Measurements from ENCODE around the gene NDUFA7.
A peak's percentile ranks its signal among the peaks of the same experiment; 100 is the strongest.

NDUFA7 gene

DNA sequence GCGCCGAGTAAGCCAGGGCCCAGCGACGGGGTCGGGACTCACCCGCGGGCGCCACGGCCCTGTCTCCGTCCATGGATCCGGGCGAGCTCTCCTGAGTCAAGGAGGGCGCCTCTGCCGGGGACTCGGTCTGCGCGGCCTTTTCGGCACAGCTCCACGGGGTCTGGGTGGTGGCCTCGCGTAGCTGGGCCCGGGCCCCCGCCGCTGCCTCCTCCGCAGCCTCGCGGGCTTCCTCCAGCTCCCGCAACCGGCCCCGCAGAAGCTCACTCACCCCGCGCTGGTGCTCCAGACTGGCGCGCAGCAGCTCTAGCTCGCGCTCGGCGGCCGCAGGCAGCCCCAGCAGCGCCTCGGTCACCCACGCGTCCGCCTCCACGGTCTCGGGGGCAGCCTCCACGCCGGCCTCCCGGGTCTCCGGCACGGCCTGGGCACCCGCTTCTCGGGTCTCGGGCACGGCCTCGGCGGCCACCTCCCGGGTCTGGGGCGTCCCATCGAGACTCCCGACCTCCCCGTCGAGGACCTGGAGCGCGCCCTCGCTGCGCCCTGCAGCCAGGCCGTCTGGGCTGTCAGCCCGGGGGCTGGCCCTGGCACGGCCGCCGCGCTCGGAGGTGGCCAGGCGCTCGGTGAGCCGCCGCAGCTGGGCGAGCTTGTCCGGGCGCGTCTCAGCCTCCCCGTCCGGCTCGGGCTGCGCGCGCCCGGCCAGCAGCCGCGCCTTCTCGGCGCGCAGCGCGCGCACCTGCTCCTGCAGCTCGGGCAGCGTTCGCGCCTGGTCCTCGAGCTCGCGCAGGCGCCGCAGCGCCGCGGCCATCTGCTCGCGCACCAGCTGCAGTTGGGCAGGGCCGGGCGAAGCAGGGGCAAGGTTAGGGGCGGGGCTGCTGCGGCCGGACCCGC is 13.5 kb upstream of the NDUFA7 start:
- peak; percentile 41 to 70 for DNase-seq (ENCODE audit: low spot score in 2 of 2)
- H3K4me3 ChIP-seq = peak overlapping the region; percentile 21
- in situ Hi-C loops (cut with MboI; ENCODE audit: low sequenced_read_pairs) = no loop called here
- no peaks in the 10 kb centered on the region for H3K9me3 ChIP-seq
- no peaks in the 10 kb centered on the region for H3K36me3 ChIP-seq (replicated peaks)
- H3K4me1 ChIP-seq = no peaks in the 10 kb centered on the region
- peaks cover 17% of the 10 kb centered on the region for H3K27me3 ChIP-seq (ENCODE audit: low read depth)

DNA sequence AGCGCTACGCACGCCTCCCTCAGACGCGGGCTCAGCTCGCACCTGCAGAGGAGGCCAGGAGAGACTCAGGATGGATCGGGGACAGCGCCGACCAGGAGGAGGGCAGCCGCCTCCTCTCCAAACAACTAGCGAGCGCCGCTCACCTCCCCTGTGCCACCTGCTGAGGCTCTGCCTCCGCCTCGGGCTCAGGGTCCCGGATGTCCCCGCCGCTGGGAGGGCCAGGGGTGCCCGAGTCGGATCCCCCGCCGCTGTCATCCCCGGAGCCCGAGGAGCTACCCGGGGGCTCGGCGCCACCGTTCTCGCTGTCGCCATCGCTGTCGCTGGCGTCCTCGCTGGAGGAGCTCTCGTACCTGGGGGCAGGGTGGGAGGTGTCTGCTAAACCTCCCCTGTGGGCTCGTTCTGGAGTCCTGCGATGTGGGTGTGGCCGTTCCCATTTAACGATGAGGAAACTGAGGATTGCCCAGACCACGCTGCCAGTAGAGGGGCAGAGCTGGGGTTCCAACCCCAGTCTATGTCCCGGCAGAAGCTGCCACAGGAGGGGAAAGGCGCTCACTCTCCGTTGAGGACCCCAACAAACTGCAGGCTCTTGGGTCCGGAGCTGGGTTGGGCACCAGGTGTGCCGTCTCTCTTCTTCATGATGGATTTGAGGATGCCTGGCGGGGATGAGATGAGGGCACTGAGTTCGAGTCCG is 12.7 kb upstream of the NDUFA7 start:
- no peaks in the 10 kb centered on the region for H3K4me1 ChIP-seq
- H3K9me3 ChIP-seq = no peaks in the 10 kb centered on the region
- peaks cover 17% of the 10 kb centered on the region for H3K27me3 ChIP-seq (ENCODE audit: low read depth)
- DNase-seq (ENCODE audit: low spot score in 2 of 2) = peak in 1 of 2 experiments; percentile 18
- in situ Hi-C loops (cut with MboI; ENCODE audit: low sequenced_read_pairs) = no loop called here
- H3K4me3 ChIP-seq = peak overlapping the region; percentile 21
- no peaks in the 10 kb centered on the region for H3K36me3 ChIP-seq (replicated peaks)

DNA sequence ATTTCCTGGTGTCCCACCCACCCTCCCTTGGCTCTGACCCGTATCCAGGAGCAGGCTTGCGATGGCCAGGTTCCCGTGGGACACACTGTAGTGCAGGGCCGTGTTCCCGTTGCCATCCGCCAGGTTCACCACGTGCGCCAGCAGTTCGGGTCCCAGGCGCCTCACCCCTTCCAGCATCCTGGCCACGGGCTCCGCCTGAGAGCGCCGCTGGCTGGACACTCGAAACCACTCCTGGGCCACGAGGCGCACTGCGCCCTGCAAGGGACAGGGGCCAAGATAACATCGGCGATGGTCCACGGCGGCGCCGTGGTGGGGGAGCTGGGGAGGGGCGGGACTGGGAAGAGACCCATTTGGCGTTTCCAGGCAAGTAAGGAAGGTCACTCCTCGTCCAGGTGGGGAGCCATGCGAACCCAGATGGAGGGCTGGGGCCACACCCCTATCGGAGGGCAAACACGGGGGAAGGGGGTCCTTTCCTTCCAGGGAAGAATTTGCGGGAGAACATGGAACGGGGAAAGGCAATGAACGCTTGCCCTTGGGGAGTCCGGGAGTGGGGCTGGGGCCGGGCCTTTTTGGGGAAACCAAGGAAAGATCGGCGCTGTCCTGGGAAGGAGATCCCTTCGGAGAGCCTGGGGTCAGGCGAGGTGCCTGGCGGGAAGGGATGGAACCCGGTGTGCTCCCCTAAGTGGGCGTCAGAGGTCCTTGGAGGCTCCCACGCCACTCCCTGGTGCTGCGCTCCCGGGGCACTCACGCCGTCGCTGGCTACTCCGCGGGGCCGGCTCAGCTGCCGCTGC is 12.0 kb upstream of the NDUFA7 start:
- no peaks in the 10 kb centered on the region for H3K4me1 ChIP-seq
- no peaks in the 10 kb centered on the region for H3K9me3 ChIP-seq
- DNase-seq (ENCODE audit: low spot score in 2 of 2) = no peak
- H3K27me3 ChIP-seq (ENCODE audit: low read depth) = peaks cover 17% of the 10 kb centered on the region
- no peaks in the 10 kb centered on the region for H3K36me3 ChIP-seq (replicated peaks)
- in situ Hi-C loops (cut with MboI; ENCODE audit: low sequenced_read_pairs) = no loop called here
- H3K4me3 ChIP-seq = no peak overlapping the region; the same call in 1 of the 2 replicates

DNA sequence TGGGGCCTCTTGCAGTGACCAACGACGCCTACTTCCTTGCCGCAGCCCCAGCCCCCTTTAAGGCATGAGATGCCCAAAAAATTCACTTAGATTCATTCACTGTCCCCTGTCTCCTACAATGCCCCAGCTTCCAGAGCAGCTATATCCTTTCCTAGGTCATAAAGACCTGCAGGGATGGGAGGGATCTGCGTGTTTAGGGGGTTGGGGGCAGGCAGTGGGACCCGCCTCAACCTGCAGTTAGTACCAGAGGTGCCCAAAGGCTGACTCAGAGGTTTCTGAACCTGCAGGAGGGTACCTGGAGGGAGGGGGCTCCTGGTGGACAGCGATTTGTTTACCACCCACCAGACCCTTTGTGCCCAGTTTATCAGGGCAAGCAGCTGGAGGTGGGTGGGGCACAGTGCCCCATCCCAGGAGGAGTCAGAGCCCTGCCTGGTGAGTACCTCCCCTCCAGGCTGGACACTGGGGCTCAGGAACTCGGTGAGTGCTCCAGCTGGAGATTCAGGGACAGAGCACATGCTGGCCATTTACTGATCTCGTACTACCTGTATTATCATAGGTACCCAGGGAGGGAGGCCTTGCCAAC is 10.2 kb upstream of the NDUFA7 start:
- Histone ChIP-seq H3K4me3 (no peak overlapping the region), H3K36me3 (replicated peaks) (no peaks in the 10 kb centered on the region), H3K4me1 (no peaks in the 10 kb centered on the region), H3K9me3 (no peaks in the 10 kb centered on the region), H3K27me3 (ENCODE audit: low read depth) (peaks cover 17% of the 10 kb centered on the region)
- in situ Hi-C loops (cut with MboI; ENCODE audit: low sequenced_read_pairs) = no loop called here
- no peak for DNase-seq (ENCODE audit: low spot score in 2 of 2)

DNA sequence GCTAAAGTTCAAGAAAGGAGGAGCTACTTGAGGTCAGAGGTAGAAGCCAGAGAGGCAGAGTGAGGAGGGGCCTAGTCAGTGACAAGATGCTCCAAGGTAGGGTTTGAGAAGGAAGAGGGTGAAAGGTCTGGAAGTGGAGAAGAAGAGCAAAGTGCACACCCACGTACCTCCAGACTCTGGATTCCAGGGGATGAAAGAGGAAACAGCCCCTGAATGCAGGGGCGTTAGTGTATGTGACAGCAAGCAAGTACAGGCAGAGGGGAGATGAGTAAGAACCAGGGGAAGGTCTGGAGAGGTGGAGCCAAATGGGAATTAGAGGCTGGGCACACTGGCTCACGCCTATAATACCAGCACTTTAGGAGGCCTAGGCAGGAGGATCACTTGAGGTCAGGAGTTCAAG is 8.8 kb upstream of the NDUFA7 start:
- in situ Hi-C loops (cut with MboI; ENCODE audit: low sequenced_read_pairs) = no loop called here
- Histone ChIP-seq H3K36me3 (replicated peaks) (no peaks in the 10 kb centered on the region), H3K4me1 (no peaks in the 10 kb centered on the region), H3K9me3 (no peaks in the 10 kb centered on the region), H3K27me3 (ENCODE audit: low read depth) (peaks cover 17% of the 10 kb centered on the region), H3K4me3 (no peak overlapping the region)
- DNase-seq (ENCODE audit: low spot score in 2 of 2) = no peak

DNA sequence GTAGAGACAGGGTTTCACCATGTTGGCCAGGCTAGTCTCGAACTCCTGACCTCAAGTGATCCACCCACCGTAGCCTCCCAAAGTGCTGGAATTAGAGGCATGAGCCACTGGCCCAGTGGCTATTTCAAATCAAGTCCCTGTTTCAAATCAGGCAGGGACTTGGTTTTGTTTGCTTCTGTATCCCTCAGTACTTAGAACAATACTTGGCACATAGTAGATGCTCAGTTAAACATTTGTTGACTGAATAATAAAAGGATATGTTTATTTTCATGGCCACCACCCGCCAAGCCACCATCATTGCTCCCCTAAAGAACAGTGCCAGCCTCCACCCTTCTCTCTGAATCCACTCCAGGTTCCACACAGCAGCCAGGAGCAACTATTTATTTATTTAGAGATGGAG is 4.3 kb upstream of the NDUFA7 start:
- Histone ChIP-seq H3K9me3 (no peaks in the 10 kb centered on the region), H3K36me3 (replicated peaks) (peaks cover 37% of the 10 kb centered on the region), H3K4me3 (no peak overlapping the region), H3K4me1 (peaks cover 13% of the 10 kb centered on the region), H3K27me3 (ENCODE audit: low read depth) (no peaks in the 10 kb centered on the region)
- in situ Hi-C loops (cut with MboI; ENCODE audit: low sequenced_read_pairs) = no loop called here
- DNase-seq (ENCODE audit: low spot score in 2 of 2) = no peak

DNA sequence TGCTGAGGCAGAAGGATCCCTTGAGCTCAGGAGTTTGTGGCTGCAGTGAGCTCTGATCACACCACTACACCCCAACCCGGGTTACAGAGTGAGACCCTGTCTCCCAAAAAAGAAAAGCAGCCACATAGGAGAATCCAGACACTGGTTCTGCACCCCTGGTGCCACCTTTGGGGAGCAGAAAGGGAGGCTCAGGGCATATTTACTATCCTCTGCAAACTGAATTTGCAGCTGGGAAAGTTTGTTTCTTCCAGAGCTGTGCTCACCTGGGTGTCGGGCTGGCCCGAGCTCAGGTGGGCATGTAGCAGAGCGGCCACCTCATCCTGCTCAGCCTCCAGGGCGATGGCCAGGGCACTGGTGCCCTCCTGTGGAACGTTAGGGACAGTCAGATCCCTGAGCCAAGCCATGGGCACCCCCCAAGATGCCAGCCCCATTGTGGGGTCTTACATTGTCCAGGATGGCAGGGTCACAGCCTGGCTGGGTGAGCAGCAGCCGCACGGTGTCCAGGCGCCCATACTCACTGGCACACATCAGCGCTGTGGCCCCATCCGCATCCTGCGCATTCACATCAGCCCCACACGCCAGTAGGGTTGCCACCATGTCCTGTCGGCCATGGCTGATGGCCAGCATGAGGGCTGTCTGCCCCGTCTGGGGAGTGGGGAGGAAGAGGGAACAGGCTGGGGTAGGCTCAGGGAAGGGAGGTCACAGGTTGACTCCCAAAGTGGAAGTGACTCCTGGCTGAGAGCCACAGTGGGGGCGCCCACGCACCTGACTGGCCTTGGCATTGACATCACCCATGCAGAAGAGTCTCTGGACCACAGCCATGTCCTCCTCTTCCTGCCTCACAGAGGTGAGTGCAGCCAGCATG is 3.2 kb upstream of the NDUFA7 start:
- in situ Hi-C loops (cut with MboI; ENCODE audit: low sequenced_read_pairs) = no loop called here
- DNase-seq (ENCODE audit: low spot score in 2 of 2) = peak in 1 of 2 experiments; percentile 47
- Histone ChIP-seq H3K4me1 (peaks cover 23% of the 10 kb centered on the region), H3K27me3 (ENCODE audit: low read depth) (no peaks in the 10 kb centered on the region), H3K36me3 (replicated peaks) (peaks cover 37% of the 10 kb centered on the region), H3K9me3 (no peaks in the 10 kb centered on the region), H3K4me3 (no peak overlapping the region)

DNA sequence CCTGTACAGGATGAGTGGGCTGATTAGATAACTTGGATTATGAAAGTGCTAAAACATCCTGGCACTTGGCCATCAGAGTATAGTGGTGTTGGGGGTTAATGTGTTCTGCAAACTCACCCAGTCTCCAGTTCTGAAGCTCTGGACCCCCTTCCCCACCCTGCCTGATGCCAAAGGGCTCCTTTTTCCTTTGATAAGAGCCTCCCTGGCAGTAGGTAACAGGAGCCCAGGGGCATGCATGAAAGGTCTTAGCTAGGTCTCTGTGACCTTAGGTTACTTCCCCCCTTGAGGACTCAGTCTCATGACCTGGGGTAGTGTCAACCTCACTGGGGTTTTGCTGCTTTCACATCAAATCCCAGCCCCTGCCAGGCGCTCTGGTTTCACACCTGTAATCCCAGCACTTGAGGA is 2.6 kb upstream of the NDUFA7 start:
- Histone ChIP-seq H3K4me1 (peaks cover 23% of the 10 kb centered on the region), H3K9me3 (no peaks in the 10 kb centered on the region), H3K36me3 (replicated peaks) (peaks cover 39% of the 10 kb centered on the region), H3K27me3 (ENCODE audit: low read depth) (no peaks in the 10 kb centered on the region), H3K4me3 (no peak overlapping the region; the same call in 1 of the 2 replicates)
- in situ Hi-C loops (cut with MboI; ENCODE audit: low sequenced_read_pairs) = no loop called here
- DNase-seq (ENCODE audit: low spot score in 2 of 2) = no peak

DNA sequence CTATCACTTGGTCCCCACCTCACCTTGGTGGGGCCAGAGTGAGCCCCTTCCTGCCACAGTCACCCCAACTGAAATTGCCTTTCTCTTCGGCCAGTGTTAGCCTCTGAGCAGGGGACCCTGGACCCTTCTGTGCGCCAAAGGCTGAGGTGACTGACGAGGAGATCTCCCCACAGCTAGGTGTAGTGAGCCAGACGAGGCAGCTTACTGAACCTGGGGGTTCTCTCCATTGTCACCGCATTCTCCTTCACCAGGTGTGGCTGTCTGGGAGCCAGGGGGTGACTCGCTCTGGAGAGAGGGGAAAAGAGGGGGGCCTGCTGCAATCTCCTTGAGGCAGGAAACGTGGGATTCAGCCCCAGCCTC is 1.4 kb upstream of the NDUFA7 start:
- H3K36me3 ChIP-seq (replicated peaks) = peaks cover 41% of the 10 kb centered on the region
- no peaks in the 10 kb centered on the region for H3K27me3 ChIP-seq (ENCODE audit: low read depth)
- DNase-seq (ENCODE audit: low spot score in 2 of 2) = no peak
- peaks cover 23% of the 10 kb centered on the region for H3K4me1 ChIP-seq
- peak overlapping the region; percentile 98 for H3K4me3 ChIP-seq
- in situ Hi-C loops (cut with MboI; ENCODE audit: low sequenced_read_pairs) = no loop called here
- H3K9me3 ChIP-seq = no peaks in the 10 kb centered on the region

DNA sequence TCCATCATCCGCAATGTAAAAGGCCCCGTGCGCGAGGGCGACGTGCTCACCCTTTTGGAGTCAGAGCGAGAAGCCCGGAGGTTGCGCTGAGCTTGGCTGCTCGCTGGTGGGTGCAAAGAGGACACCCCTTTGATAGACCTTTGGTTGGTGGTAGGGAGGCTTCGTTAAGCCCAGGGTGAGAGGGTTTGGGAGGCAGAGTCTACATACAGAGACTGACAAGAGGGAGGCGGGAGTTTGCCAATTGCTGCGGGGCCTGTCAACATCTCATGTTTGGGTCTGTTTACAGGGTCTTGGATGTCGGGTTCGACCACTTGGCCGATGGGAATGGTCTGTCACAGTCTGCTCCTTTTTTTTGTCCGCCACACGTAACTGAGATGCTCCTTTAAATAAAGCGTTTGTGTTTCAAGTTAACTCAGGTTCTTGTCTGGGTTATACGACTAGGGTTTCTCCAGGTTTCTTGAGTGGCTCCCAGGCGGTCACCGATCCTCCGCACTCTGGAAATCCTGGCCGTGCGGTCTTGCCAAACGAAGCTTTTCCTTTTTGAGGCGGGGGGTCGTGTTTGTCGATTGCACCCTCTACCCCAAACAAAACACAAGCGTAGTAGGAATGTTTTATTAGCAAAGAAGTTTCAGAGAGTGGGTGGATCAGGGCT is 937 bp upstream of the NDUFA7 start:
- no peak for DNase-seq (ENCODE audit: low spot score in 2 of 2)
- H3K27me3 ChIP-seq (ENCODE audit: low read depth) = no peaks in the 10 kb centered on the region
- in situ Hi-C loops (cut with MboI; ENCODE audit: low sequenced_read_pairs) = no loop called here

DNA sequence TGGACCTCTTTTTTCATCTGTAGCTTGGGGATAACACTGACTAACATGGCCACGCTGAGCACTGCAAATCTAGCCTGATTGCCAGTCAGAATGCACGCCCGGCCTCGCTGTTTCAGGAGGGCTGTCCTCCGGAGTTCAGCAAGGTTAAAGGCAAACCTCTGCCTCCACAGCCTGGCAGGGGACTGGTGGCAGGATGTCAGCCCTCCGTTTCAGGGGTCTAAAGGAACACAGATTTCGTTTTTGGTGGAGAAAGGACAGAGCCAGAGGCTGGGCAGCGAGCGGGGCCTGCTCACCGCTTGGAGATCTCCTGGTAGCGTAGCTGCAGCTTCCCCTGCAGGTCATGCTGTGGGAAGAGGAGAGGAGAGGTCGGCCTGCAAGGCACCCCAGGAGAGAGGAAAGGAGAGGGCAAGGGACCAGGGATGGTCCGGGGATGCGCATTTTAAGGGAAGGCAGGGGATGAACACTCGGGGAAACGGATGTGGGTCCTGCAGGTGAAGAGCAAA is 560 bp downstream of the NDUFA7 start:
- H3K4me3 ChIP-seq = peak overlapping the region; percentile 98
- no peaks in the 10 kb centered on the region for H3K27me3 ChIP-seq (ENCODE audit: low read depth)
- in situ Hi-C loops (cut with MboI; ENCODE audit: low sequenced_read_pairs) = no loop called here
- peaks cover 23% of the 10 kb centered on the region for H3K4me1 ChIP-seq
- H3K9me3 ChIP-seq = no peaks in the 10 kb centered on the region
- peaks cover 58% of the 10 kb centered on the region for H3K36me3 ChIP-seq (replicated peaks)
- DNase-seq (ENCODE audit: low spot score in 2 of 2) = no peak

More for the DNA sequence above, 937 bp upstream of the NDUFA7 start:
- Histone ChIP-seq H3K36me3 (replicated peaks) (peaks cover 45% of the 10 kb centered on the region), H3K4me1 (peaks cover 23% of the 10 kb centered on the region), H3K4me3 (peak overlapping the region; percentile 98), H3K9me3 (no peaks in the 10 kb centered on the region)

DNA sequence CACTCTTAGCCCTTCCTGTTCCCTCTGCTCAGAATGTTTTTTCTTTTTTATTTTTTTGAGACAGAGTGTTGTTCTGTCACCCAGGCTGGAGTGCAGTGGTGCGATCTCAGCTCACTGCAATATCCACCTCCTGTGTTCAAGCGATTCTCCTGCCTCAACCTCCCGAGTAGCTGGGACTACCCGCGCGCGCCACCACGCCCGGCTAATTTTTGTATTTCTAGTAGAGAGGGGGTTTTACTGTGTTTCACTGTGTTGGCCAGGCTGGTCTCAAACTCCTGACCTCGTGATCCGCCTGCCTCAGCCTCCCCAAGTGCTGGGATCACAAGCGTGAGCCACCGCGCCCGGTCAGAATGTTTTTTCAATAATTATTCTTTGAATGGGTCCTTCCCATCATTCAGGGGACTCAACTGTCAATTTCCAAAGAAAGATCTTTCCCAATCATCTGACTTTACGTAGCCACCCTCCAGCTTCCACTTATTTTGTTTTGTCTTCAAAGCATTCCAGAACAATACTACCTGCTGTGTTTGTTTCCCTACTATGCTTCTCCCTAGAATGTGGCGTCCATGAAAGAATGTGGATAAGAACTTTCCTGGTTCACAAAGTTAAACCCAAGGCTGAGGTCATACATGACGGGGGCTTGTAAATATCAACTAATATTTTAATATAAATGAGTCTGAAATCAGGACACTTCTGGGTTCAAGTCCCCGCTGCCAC is 1.2 kb downstream of the NDUFA7 start:
- H3K36me3 ChIP-seq (replicated peaks) = peaks cover 65% of the 10 kb centered on the region
- no peak for DNase-seq (ENCODE audit: low spot score in 2 of 2)
- H3K4me3 ChIP-seq = peak overlapping the region; percentile 98
- peaks cover 23% of the 10 kb centered on the region for H3K4me1 ChIP-seq
- H3K27me3 ChIP-seq (ENCODE audit: low read depth) = no peaks in the 10 kb centered on the region
- in situ Hi-C loops (cut with MboI; ENCODE audit: low sequenced_read_pairs) = no loop called here
- H3K9me3 ChIP-seq = no peaks in the 10 kb centered on the region
